Suprapubic skin (tissue), 3 donors: Measurements from ENCODE around the gene NPAS3.

Experiments used
- EP300 ChIP-seq: sonication (generic); formaldehyde crosslinking; IDR thresholded peaks from one replicate; pipeline ENCODE4 v1.6.1; 2017; ENCODE audit warnings: antibody characterized with exemption
- POLR2A ChIP-seq, 2 donors: fragments of 450-650 bp; IDR thresholded peaks; one replicate each; pipeline ENCODE4 v1.6.1; 2017; ENCODE audit warnings: antibody characterized with exemption in 2 of 2, mild to moderate bottlenecking in 2 of 2, moderate library complexity in 2 of 2
- TF ChIP-seq, protein P1 (sequence below), 2 donors: fragments of 200-600 bp in 1 of 2; fragments of 450-650 bp in 1 of 2; sonication (generic) in 1 of 2; IDR thresholded peaks; one replicate each; pipeline ENCODE4 v1.5.1; 2016 to 2019; ENCODE audit warnings: antibody characterized with exemption in 2 of 2, mild to moderate bottlenecking in 1 of 2, moderate library complexity in 1 of 2

DNA sequence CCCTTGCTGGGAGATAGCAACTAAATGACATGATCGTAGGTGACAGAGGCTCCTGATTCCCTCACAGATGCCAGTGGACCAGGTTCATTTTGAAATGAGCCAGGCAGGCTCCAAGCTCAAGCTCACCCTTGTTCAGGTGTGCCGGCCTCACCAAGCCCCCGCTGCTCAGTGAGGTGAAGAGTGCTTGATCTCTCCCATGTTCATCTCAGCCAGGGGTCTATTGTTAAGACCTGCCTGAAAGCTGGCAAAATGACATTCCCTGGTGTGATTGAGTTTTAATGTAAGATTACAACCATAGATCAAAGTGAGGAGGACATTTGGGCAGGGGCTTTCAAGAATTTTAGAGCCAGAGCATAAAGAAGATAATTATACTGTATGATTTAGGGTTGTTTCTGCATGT is 514.3 kb downstream of the NPAS3 start:
- TF ChIP-seq, protein P1, sequence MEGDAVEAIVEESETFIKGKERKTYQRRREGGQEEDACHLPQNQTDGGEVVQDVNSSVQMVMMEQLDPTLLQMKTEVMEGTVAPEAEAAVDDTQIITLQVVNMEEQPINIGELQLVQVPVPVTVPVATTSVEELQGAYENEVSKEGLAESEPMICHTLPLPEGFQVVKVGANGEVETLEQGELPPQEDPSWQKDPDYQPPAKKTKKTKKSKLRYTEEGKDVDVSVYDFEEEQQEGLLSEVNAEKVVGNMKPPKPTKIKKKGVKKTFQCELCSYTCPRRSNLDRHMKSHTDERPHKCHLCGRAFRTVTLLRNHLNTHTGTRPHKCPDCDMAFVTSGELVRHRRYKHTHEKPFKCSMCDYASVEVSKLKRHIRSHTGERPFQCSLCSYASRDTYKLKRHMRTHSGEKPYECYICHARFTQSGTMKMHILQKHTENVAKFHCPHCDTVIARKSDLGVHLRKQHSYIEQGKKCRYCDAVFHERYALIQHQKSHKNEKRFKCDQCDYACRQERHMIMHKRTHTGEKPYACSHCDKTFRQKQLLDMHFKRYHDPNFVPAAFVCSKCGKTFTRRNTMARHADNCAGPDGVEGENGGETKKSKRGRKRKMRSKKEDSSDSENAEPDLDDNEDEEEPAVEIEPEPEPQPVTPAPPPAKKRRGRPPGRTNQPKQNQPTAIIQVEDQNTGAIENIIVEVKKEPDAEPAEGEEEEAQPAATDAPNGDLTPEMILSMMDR (IDR thresholded peaks at IDR 0.05) = no peak
- TF ChIP-seq POLR2A (IDR thresholded peaks at IDR 0.05) (no peak), EP300 (no peak)
